WTC11 (cell line): ENCODE data around the gene NCOA3.

Experiments
- ELF4 ChIP-seq: sonication (generic); formaldehyde crosslinking; IDR thresholded peaks from 2 replicates; pipeline ENCODE4 v1.8.1; 2022; ENCODE audit warnings: low read depth, mild to moderate bottlenecking, moderate library complexity, missing genetic modification reagents
- KAT7 ChIP-seq: sonication (generic); formaldehyde crosslinking; IDR thresholded peaks from 2 replicates; pipeline ENCODE4 v1.8.1; 2023; ENCODE audit warnings: missing genetic modification reagents, mild to moderate bottlenecking, borderline replicate concordance
- MAX ChIP-seq: sonication (generic); formaldehyde crosslinking; IDR thresholded peaks from 2 replicates; pipeline ENCODE4 v1.8.0; 2022; ENCODE audit warnings: mild to moderate bottlenecking, missing genetic modification reagents
- NR3C1 ChIP-seq: sonication (generic); formaldehyde crosslinking; conservative IDR thresholded peaks from 2 replicates; pipeline ENCODE4 v1.8.1; 2023; ENCODE audit warnings: low read depth, mild to moderate bottlenecking, missing genetic modification reagents
- SP1 ChIP-seq: sonication (generic); formaldehyde crosslinking; conservative IDR thresholded peaks from 2 replicates; pipeline ENCODE4 v1.8.1; 2022; ENCODE audit warnings: missing genetic modification reagents
- TCF7 ChIP-seq: sonication (generic); formaldehyde crosslinking; IDR thresholded peaks from 2 replicates; pipeline ENCODE4 v1.8.0; 2022; ENCODE audit warnings: mild to moderate bottlenecking, low read depth, missing genetic modification reagents, moderate library complexity
- TF ChIP-seq, protein P1 (sequence below): fragments of 200-600 bp; IDR thresholded peaks from 2 replicates; pipeline ENCODE4 v1.8.0; 2022; ENCODE audit warnings: antibody characterized with exemption

GRCh38 chr20:47660602-47660905 is 158.9 kb downstream of the NCOA3 start:
- TF ChIP-seq ELF4 (CRISPR knock-in tag) (no peak), MAX (CRISPR knock-in tag) (no peak), KAT7 (CRISPR knock-in tag) (no peak), TCF7 (CRISPR knock-in tag) (no peak), SP1 (CRISPR knock-in tag) (no peak), NR3C1 (CRISPR knock-in tag) (no peak)
- TF ChIP-seq, protein P1, sequence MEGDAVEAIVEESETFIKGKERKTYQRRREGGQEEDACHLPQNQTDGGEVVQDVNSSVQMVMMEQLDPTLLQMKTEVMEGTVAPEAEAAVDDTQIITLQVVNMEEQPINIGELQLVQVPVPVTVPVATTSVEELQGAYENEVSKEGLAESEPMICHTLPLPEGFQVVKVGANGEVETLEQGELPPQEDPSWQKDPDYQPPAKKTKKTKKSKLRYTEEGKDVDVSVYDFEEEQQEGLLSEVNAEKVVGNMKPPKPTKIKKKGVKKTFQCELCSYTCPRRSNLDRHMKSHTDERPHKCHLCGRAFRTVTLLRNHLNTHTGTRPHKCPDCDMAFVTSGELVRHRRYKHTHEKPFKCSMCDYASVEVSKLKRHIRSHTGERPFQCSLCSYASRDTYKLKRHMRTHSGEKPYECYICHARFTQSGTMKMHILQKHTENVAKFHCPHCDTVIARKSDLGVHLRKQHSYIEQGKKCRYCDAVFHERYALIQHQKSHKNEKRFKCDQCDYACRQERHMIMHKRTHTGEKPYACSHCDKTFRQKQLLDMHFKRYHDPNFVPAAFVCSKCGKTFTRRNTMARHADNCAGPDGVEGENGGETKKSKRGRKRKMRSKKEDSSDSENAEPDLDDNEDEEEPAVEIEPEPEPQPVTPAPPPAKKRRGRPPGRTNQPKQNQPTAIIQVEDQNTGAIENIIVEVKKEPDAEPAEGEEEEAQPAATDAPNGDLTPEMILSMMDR: no peak
